Naive thymus-derived CD8-positive, alpha-beta T cell (primary cell): ENCODE results near the gene TSPAN18. TPM values are rescaled to one million over a fixed set of nuclear protein-coding genes. Genes with fewer than 3 reads are reported as not detected.

Experiments used
- ATAC-seq, 2 donors: fragments of 150-1000 bp; cut with Tn5 transposase in 1 of 2; sonication (Bioruptor Pico), chemical (Tn5 transposase) in 1 of 2; 1 replicate in 1 of 2; 2 replicates in 1 of 2; pipeline ENCODE4 v1.10.0; 2021; ENCODE audit warnings: mild to moderate bottlenecking in 2 of 2, moderate library complexity in 2 of 2
- POLR2A ChIA-PET: fragments of 350-600 bp; sonication (Branson Sonifier 250); formaldehyde crosslinking; loops from one replicate; lab custom pipeline; 2021; ENCODE audit warnings: antibody characterized with exemption; lab: Charles Lee
- DNase-seq, 10 donors: peaks; one replicate each; pipeline versions ENCODE4 v3.0.0 to v3.0.0-alpha.2; 2020 to 2022
- H3K27ac Mint-ChIP-seq, 10 donors: one replicate each; pipeline ENCODE4 v1.8.0; 2020 to 2022; ENCODE audit warnings: mild to moderate bottlenecking in 10 of 10, mixed read lengths in 10 of 10, moderate library complexity in 4 of 10, inconsistent platforms in 1 of 10
- H3K27me3 Mint-ChIP-seq, 5 donors: one replicate each; pipeline ENCODE4 v1.8.0; 2021 to 2022; ENCODE audit warnings: mixed read lengths in 5 of 5
- H3K36me3 Mint-ChIP-seq, 3 donors: one replicate each; pipeline ENCODE4 v1.8.0; 2020 to 2022; ENCODE audit warnings: mixed read lengths in 3 of 3, mild to moderate bottlenecking in 2 of 3, inconsistent platforms in 1 of 3
- H3K4me1 Mint-ChIP-seq, 4 donors: one replicate each; pipeline ENCODE4 v1.8.0; 2021 to 2022; ENCODE audit warnings: mixed read lengths in 4 of 4
- H3K4me3 Mint-ChIP-seq, 10 donors: one replicate each; pipeline ENCODE4 v1.8.0; 2020 to 2022; ENCODE audit warnings: mild to moderate bottlenecking in 10 of 10, mixed read lengths in 10 of 10, moderate library complexity in 6 of 10, inconsistent platforms in 1 of 10
- H3K9me3 Mint-ChIP-seq, 9 donors: one replicate each; pipeline ENCODE4 v1.8.0; 2020 to 2022; ENCODE audit warnings: mixed read lengths in 9 of 9, mild to moderate bottlenecking in 3 of 9, inconsistent platforms in 1 of 9, moderate library complexity in 1 of 9
- polyA plus RNA-seq, 3 donors: library from polyadenylated mRNA; unstranded; fragments of 300-500 nt; fragmentation: Illumina TruSeq; gene quantifications; one replicate each; pipeline ENCODE4 v1.2.3, GENCODE V29; 2021
- total RNA-seq, 8 experiments: library from RNA in 2 of 8; stranded (reverse) in 2 of 8; gene quantifications; one replicate each; pipeline ENCODE4 v1.2.3 and lab custom pipeline; 2021 to 2026

TSPAN18 gene
- total and polyA plus RNA-seq, 5 experiments from 2014 or later = 0.73 to 5.5 (median 1.5) TPM

GRCh38 chr11:44698252-44698912 is 28.4 kb upstream of the TSPAN18 start:
- peaks cover 4 to 16% (median 9%) of the 10 kb centered on the region in 4 donors for H3K4me1 Mint-ChIP-seq

GRCh38 chr11:44699497-44700408 is 27.0 kb upstream of the TSPAN18 start:
- ATAC-seq (no peak), DNase-seq (no peak)
- peaks cover 0 to 8% (median 6%) of the 10 kb centered on the region in 3 donors for H3K36me3 Mint-ChIP-seq
- POLR2A ChIA-PET = interaction anchor here (1.6 kb wide), 1 partner anchor 18 kb away, joined by 3 read pairs; no protein-coding TSS in a partner anchor
- peaks cover 0 to 17% (median 3%) of the 10 kb centered on the region in 5 donors for H3K27me3 Mint-ChIP-seq
- H3K4me1 Mint-ChIP-seq = peaks cover 4 to 11% (median 7%) of the 10 kb centered on the region in 4 donors
- peak overlapping the region in 3 of 10 donors; percentile 18 to 88 (median 68) for H3K27ac Mint-ChIP-seq
- H3K4me3 Mint-ChIP-seq = peak overlapping the region in 1 of 10 donors; percentile 3
- peaks cover 0 to 6% (median 3%) of the 10 kb centered on the region in 9 donors for H3K9me3 Mint-ChIP-seq

More at GRCh38 chr11:44698252-44698912, 28.4 kb upstream of the TSPAN18 start:
- Mint-ChIP-seq H3K27ac (peak overlapping the region in 1 of 10 donors; percentile 27), H3K4me3 (no peak overlapping the region), H3K36me3 (no peaks in the 10 kb centered on the region), H3K9me3 (peaks cover 0 to 1% (median 0%) of the 10 kb centered on the region in 9 donors), H3K27me3 (peaks cover 0 to 17% (median 3%) of the 10 kb centered on the region in 5 donors)
- no peak for ATAC-seq
- DNase-seq = no peak
- POLR2A ChIA-PET = interaction anchor here (1.6 kb wide), 1 partner anchor 17 kb away, joined by 3 read pairs; no protein-coding TSS in a partner anchor

GRCh38 chr11:44701276-44701675 is 25.5 kb upstream of the TSPAN18 start:
- DNase-seq (no peak), ATAC-seq (no peak)
- peaks cover 0 to 9% (median 7%) of the 10 kb centered on the region in 4 donors for H3K4me1 Mint-ChIP-seq
- peak overlapping the region in 1 of 10 donors; percentile 55 for H3K27ac Mint-ChIP-seq
- H3K27me3 Mint-ChIP-seq = peaks cover 0 to 17% (median 5%) of the 10 kb centered on the region in 5 donors
- POLR2A ChIA-PET = no interaction called here
- peaks cover 0 to 6% (median 3%) of the 10 kb centered on the region in 9 donors for H3K9me3 Mint-ChIP-seq
- peaks cover 0 to 8% (median 6%) of the 10 kb centered on the region in 3 donors for H3K36me3 Mint-ChIP-seq
- no peak overlapping the region for H3K4me3 Mint-ChIP-seq

- Mint-ChIP-seq H3K4me3 (no peak overlapping the region), H3K9me3 (peaks cover 0 to 6% (median 3%) of the 10 kb centered on the region in 9 donors), H3K27ac (peak overlapping the region in 1 of 10 donors; percentile 9), H3K36me3 (peaks cover 0 to 8% (median 6%) of the 10 kb centered on the region in 3 donors), H3K4me1 (peaks cover 0 to 9% (median 7%) of the 10 kb centered on the region in 4 donors), H3K27me3 (peaks cover 0 to 17% (median 5%) of the 10 kb centered on the region in 5 donors)
- DNase-seq (no peak), ATAC-seq (no peak)
- POLR2A ChIA-PET = no interaction called here
Measured at GRCh38 chr11:44702889-44703288, 23.9 kb upstream of the TSPAN18 start.

GRCh38 chr11:44707094-44707493 is 19.7 kb upstream of the TSPAN18 start:
- Mint-ChIP-seq H3K4me3 (no peak overlapping the region), H3K36me3 (peaks cover 0 to 11% (median 8%) of the 10 kb centered on the region in 3 donors), H3K27me3 (peaks cover 0 to 2% (median 0%) of the 10 kb centered on the region in 5 donors), H3K27ac (peak overlapping the region in 1 of 10 donors; percentile 72), H3K4me1 (peaks cover 5 to 14% (median 9%) of the 10 kb centered on the region in 4 donors), H3K9me3 (peaks cover 3 to 18% (median 10%) of the 10 kb centered on the region in 9 donors)
- ATAC-seq (no peak), DNase-seq (no peak)
- POLR2A ChIA-PET = no interaction called here

GRCh38 chr11:44708009-44708408 is 18.8 kb upstream of the TSPAN18 start:
- Mint-ChIP-seq H3K4me3 (no peak overlapping the region), H3K9me3 (peaks cover 3 to 18% (median 10%) of the 10 kb centered on the region in 9 donors), H3K36me3 (peaks cover 0 to 11% (median 8%) of the 10 kb centered on the region in 3 donors), H3K4me1 (peaks cover 5 to 15% (median 9%) of the 10 kb centered on the region in 4 donors), H3K27me3 (peaks cover 0 to 2% (median 0%) of the 10 kb centered on the region in 5 donors), H3K27ac (no peak overlapping the region)
- no peak for DNase-seq
- ATAC-seq = no peak
- POLR2A ChIA-PET = no interaction called here

- H3K27ac Mint-ChIP-seq = no peak overlapping the region
- POLR2A ChIA-PET = no interaction called here
- ATAC-seq (no peak), DNase-seq (no peak)
- H3K9me3 Mint-ChIP-seq = peaks cover 2 to 18% (median 10%) of the 10 kb centered on the region in 9 donors
- peaks cover 0 to 2% (median 0%) of the 10 kb centered on the region in 5 donors for H3K27me3 Mint-ChIP-seq
- H3K4me1 Mint-ChIP-seq = peaks cover 5 to 15% (median 9%) of the 10 kb centered on the region in 4 donors
- no peak overlapping the region for H3K4me3 Mint-ChIP-seq
- peaks cover 0 to 9% (median 7%) of the 10 kb centered on the region in 3 donors for H3K36me3 Mint-ChIP-seq
Measured at GRCh38 chr11:44708523-44709280, 18.1 kb upstream of the TSPAN18 start.

- POLR2A ChIA-PET = no interaction called here
- Mint-ChIP-seq H3K4me1 (peaks cover 5 to 15% (median 9%) of the 10 kb centered on the region in 4 donors), H3K36me3 (peaks cover 0 to 4% (median 2%) of the 10 kb centered on the region in 3 donors), H3K27me3 (peaks cover 0 to 4% (median 0%) of the 10 kb centered on the region in 5 donors), H3K4me3 (no peak overlapping the region), H3K27ac (no peak overlapping the region), H3K9me3 (peaks cover 0 to 18% (median 7%) of the 10 kb centered on the region in 9 donors)
- no peak for ATAC-seq
- no peak for DNase-seq
Measured at GRCh38 chr11:44709281-44709562, 17.5 kb upstream of the TSPAN18 start.

GRCh38 chr11:44709966-44710365 is 16.8 kb upstream of the TSPAN18 start:
- H3K27me3 Mint-ChIP-seq = peaks cover 0 to 4% (median 4%) of the 10 kb centered on the region in 5 donors
- no peak for DNase-seq
- no peak overlapping the region for H3K4me3 Mint-ChIP-seq
- H3K27ac Mint-ChIP-seq = peak overlapping the region in 2 of 10 donors; percentile 5 to 68
- ATAC-seq = no peak
- POLR2A ChIA-PET = no interaction called here
- peaks cover 0 to 4% (median 0%) of the 10 kb centered on the region in 3 donors for H3K36me3 Mint-ChIP-seq
- peaks cover 5 to 15% (median 9%) of the 10 kb centered on the region in 4 donors for H3K4me1 Mint-ChIP-seq
- peaks cover 3 to 18% (median 7%) of the 10 kb centered on the region in 9 donors for H3K9me3 Mint-ChIP-seq

- no peak overlapping the region for H3K4me3 Mint-ChIP-seq
- peak overlapping the region in 2 of 10 donors; percentile 25 to 63 for H3K27ac Mint-ChIP-seq
- peaks cover 0 to 4% (median 0%) of the 10 kb centered on the region in 3 donors for H3K36me3 Mint-ChIP-seq
- DNase-seq (no peak), ATAC-seq (no peak)
- H3K27me3 Mint-ChIP-seq = peaks cover 0 to 4% (median 4%) of the 10 kb centered on the region in 5 donors
- peaks cover 5 to 15% (median 9%) of the 10 kb centered on the region in 4 donors for H3K4me1 Mint-ChIP-seq
- H3K9me3 Mint-ChIP-seq = peaks cover 3 to 18% (median 7%) of the 10 kb centered on the region in 9 donors
- POLR2A ChIA-PET = no interaction called here
Measured at GRCh38 chr11:44711113-44711786, 15.5 kb upstream of the TSPAN18 start.

- DNase-seq = no peak
- H3K27me3 Mint-ChIP-seq = peaks cover 0 to 4% (median 4%) of the 10 kb centered on the region in 5 donors
- H3K36me3 Mint-ChIP-seq = peaks cover 0 to 4% (median 0%) of the 10 kb centered on the region in 3 donors
- POLR2A ChIA-PET = no interaction called here
- H3K4me3 Mint-ChIP-seq = no peak overlapping the region
- no peak for ATAC-seq
- peaks cover 3 to 18% (median 7%) of the 10 kb centered on the region in 9 donors for H3K9me3 Mint-ChIP-seq
- H3K4me1 Mint-ChIP-seq = peaks cover 5 to 15% (median 9%) of the 10 kb centered on the region in 4 donors
- peak overlapping the region in 3 of 10 donors; percentile 17 to 63 (median 25) for H3K27ac Mint-ChIP-seq
Measured at GRCh38 chr11:44711787-44712608, 14.8 kb upstream of the TSPAN18 start.
